HG03066 (cell line): Measurements from ENCODE around the gene RADIL.

Experiments
- ATAC-seq: cut with Tn5 transposase; IDR thresholded peaks from one replicate; pipeline ENCODE4 v1.9.1; 2021; ENCODE audit warnings: low read depth; ENCODE audit not compliant: unreplicated experiment

Gene RADIL

DNA sequence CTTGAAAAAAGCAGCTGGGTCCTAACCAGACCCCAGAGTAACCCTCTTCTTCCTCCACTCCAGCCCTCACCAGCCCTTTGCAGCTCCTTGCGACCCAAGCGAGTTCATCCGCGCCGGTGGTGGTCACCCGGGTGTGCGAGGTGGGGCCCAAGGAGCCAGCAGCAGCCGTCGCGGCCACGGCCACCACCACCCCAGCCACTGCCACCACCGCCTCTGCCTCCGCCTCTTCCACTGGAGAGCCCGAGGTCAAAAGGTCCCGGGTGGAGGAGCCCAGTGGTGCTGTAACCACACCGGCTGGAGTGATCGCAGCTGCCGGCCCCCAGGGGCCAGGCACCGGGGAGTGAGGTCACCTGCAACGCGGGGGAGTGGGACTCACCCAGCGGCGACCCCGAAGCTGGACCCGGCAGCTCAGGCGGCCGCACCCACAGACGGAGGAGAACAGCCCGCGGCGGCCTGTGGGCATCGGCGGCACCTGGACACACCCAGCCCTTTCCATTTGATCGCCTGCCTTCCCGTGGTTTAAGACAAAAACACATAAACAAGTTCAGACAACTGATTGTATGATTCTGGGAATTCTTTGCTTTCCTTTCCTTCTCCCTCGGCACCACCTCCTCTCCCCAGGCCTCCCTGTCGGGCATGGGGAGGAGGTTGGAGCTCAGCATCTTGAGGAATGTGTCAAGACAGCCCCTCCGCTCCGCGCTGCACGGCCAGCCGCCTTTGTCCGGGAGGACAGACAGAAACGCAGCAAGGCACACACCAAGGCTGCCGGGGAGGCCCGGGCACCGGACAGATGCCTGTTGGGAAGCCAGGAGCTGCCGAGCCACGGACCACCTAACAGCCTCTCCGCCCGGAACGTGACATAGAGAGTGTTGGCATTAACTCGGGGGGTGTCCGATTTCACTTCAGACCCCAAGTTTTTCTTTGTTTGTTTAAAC, 121.1 kb downstream of the RADIL start:
- ATAC-seq, result no peak

GRCh38 chr7:4760952-4761351, 122.6 kb downstream of the RADIL start:
- no peak for ATAC-seq

GRCh38 chr7:4759211-4759610, 124.3 kb downstream of the RADIL start:
- ATAC-seq, result no peak

DNA sequence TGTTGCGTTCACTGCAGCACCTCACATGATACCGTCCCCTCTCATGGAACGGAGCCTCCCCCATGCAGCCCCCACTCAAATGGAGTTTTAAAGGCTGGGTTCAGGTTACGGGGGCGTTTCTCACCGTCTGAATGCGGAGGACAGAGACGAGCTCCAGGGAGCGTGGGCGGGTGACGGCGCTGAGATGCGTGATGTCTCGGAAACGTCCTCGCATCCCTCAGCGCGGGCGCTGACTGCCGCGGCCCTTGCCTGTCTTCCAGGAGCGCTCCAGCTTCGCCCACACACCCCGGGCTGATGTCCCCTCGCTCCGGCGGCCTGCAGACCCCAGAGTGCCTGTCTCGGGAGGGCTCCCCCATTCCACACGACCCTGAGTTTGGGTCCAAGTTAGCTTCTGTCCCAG, 124.7 kb downstream of the RADIL start:
- ATAC-seq, result no peak

DNA sequence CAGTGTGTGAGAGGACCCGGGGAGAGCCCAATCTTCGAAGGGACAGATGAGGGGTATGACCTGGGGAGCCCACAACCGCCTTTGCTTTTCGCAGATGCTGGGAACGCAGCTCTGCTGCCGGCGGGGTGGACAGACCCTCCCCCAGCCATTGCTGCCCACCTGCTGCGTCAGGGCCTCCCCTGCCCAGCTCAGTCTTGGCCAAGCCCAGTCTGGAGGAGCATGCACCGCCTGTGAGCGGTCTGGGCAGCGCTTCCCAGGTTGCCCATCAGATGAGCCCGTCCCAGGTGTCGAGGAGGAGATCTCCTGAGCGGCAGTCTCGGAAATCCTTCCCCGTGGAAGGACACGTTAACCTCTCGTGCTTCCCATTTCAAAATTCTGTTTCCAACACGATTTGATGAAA, 125.4 kb downstream of the RADIL start:
- ATAC-seq, result no peak

DNA sequence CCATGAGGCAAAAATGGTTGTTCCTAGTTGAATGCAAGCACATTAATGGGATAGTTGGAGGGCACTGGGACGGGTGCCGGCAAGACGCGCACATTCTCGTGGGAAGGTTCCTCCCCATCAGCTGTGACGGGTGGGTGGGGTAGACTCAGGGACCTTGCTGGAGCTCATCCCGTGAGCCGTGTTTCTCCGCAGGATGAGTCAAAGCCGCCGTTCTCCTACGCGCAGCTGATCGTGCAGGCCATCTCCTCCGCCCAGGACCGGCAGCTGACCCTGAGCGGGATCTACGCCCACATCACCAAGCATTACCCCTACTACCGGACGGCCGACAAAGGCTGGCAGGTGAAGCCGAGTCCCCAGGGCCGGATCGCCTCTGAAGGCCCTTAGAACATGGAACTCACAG, 128.5 kb downstream of the RADIL start:
- ATAC-seq, result no peak

DNA sequence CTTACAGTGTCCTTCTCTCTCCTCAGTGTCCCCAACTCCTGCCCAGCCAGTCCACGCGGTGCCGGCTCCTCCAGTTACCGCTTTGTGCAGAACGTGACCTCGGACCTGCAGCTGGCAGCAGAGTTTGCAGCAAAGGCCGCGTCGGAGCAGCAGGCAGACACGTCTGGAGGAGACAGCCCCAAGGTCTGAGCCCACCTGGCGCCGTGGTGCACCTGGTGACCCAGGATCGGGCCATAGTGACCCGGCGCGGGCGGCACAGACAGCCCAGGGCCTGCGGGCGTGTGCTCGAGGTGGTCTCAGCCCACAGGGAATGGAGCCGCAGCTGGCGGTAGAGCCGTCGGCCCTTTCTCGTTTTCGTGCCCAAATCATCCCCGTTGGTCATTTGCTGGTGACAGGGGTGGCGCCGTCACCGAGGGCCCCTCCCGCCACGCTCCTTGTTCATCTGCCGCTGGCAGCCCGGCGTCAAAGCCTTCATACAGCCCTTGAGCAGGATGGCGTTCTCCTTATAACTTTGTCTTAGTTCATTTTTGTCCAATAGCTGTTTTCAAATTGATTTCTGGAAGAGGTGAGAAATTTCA, 129.0 kb downstream of the RADIL start:
- no peak for ATAC-seq

GRCh38 chr7:4753598-4754432, 129.7 kb downstream of the RADIL start:
- peak; percentile 81 for ATAC-seq

DNA sequence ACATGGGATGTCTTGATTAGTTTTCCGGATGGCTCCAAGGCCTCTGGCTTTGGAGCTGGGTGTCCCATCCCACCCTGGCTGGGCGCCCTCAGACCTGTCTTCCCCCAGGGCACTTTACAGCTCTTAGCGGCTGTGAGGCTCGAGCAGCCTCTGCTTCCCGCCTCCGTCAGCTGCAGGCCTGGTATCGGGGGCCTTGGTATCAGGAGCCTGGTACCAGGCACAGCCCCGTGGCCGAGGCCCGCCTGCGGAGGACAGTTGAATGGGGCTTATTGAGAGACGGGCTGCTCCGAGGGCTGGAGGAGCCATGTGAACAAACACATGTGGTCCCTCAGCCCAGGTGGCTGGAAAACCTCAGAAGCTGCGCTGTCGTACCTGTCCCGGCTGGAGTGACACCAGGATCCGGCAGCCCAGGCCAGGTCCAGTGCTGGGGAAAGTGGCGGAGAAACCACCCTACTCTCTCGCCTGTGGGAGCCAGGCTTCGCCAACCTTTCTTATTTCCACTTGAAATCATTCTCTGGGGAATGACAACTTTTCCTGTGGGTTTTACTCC, 132.0 kb downstream of the RADIL start:
- ATAC-seq, result no peak

DNA sequence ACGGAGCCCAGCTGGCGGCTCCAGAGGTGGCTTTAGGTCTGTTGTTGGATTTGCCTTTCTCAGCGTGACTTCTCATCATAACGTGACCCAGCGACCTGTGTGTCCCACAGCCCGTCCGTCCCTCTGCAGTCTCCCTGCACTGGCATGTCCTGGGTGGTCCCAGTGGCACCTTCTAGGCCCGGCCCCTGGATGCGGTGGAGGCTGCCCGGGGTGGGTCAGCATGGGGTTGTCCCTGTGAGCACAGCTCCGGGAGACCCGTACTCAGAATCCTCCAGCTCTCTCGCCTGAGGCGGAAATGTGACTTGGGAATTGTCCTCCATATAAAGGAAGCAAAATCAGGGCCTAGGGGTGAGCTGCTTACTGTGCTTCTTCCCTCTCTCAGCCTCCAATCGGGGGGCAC, 133.7 kb downstream of the RADIL start:
- no peak for ATAC-seq

GRCh38 chr7:4749363-4749762, 134.2 kb downstream of the RADIL start:
- no peak for ATAC-seq
